Activated CD4-positive, CD25-positive, alpha-beta regulatory T cell treated with anti-CD3 and anti-CD28 coated beads, Interleukin-2, amount 50 U/mL, for 24 hours (primary cell): ENCODE measurements around the gene MEIOSIN.
"Not testable (repeated sequence)": the region's sequence is repeated elsewhere in the genome, so short reads cannot be mapped to it uniquely, and the experiment has no call there.

ENCODE experiments used
- ATAC-seq, 2 donors: fragments of 150-1000 bp; cut with Tn5 transposase; one replicate each; pipeline ENCODE4 v1.10.0; 2021; ENCODE audit warnings: mild to moderate bottlenecking in 1 of 2, moderate library complexity in 1 of 2

The MEIOSIN gene

DNA sequence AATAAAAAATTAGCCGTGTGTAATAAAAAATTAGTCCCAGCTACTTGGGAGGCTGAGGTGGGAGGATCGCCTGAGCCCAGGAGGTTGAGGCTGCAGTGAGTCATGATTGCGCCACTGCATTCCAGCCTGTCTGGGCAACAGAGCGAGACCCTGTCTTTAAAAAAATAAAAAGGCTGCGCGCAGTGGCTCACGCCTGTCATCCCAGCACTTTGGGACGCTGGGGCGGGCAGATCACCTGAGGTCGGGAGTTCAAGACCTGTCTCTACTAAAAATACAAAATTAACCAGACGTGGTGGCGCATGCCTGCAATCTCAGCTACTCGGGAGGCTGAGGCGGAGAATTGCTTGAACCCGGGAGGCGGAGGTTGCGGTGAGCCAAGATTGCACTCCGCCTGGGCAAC lies 4.6 kb upstream of the MEIOSIN start:
- ATAC-seq: not testable (repeated sequence)

DNA sequence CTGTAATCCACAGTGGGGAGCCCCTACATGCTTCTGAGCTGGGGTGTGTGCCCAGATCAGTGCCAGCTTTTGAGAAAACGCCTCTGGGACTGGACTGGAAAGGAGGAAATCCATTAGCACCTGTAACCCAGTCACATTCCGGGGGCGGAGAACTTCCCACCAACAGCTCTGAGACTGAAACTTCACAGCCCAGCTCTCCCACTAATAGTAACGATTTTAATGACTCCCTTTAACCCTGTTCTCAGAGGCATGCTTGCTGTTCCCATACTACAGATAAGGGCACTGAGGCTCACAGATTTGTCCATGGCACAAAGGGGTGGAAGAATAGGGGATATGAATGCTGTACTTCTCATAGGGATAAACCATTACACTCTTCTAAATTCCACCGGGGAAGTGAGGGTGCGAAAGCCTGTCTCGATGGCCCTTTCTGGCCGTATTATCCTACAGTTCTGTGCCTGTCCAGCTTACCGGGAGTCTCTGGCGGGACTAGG lies 3.4 kb upstream of the MEIOSIN start:
- ATAC-seq: no peak

DNA sequence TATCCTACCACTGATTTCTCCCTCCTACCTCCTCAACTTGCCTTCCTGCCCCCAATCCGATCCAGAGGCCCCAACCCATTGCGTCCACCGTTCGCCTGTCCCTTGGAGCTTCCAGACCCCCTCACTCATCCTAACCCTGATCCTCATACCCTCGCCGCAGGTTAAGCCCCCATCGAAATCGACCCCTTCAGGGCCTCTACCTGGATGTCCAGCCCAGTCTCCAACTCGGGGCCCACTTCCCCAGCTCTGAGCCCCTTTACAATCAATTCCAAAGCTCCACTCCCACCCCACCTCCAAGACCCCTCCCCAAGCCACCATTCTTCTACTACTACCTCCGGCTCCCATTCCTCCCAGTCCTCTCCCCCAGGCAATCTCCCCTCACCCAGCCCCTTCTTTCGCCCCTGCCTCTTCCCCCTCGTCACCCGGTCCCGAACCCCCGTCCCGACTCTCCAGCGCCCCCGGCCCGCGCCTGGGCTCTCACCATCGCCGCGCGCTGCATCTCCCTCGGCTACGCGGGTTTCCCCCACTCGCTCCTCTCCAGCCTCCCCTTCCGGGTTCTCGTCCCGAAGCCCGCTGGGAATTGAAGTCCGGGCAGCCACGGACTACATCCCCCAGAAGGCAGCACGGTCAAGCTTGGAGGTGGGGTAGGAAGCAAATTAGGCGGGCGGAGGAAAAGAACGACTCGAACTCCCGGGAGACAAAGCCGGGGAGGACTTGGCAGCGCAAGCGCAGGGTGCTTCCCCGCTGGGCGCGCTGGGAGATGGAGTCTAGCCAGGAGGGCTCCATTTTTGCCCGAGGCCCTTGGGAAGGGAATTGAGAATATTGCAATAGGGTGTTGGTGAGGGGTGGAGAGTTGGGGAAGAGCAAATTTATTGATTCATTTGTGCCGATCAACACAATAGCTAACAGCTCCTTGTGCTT lies 2.6 kb upstream of the MEIOSIN start, which contains the start of gene FBXO46:
TSS of gene FBXO46 (minus strand) at position 529 of the 921 bp plus-strand sequence. CDS start 17,401 bp downstream, outside the sequence.
- ATAC-seq: peak; percentile 99

DNA sequence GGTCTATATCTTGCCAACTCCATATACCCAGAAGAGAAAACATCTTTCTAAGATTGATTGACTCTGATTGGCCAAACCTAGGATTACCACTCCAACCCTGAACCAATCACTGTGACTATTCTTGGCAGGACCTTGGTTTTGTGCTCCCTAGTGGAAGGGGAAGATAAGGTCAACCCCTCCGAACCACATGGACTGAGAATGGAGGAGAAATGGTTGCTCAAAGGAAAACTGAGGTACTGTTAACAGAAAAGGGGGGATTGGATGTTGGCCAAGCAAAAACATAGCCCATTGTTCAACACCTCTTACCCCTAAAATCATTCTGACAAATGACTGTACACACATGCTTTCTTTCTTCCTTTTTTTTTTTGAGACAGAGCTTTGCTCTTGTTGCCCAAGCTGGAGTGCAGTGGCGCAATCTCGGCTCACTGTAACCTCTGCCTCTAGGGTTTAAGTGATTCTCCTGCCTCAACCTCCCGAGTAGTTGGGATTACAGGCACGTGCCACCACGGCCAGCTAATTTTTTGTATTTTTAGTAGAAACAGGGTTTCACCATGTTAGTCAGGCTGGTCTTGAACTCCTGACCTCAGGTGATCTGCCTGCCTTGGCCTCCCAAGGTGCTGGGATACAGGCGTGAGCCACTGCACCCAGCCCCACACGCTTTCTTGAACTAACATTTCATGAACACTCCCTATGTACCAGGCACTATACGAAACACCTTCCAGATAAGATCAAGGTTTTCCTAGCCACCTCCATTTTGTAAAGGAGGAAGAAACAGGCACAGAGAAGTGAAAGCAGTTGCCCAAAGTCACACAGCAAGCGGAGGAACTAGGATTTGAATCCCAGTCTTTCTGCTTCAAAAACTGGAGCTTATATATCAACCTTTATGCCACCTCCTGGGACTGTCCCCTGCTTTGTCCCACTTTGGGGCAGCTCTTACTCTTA lies 6.5 kb downstream of the MEIOSIN start:
- no peak for ATAC-seq

DNA sequence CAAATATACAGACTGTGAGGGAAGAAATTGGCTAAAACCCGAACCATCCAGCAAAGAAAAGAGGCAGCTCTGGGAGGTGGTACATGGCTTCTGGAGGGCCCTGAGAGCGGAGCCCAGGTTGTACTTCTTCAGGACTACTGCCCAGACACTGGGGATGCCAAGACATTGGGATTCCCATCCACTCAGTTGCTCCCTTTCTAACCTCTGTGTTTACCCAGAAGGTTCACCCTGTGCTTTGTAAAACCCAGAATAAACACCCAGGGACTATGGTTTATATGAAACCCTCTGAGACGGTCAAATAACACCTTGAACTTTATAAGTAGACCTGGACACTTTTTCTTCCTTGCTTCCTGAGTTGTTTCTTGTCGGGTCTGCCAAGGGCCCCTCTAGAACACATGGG lies 9.7 kb downstream of the MEIOSIN start:
- no peak for ATAC-seq

DNA sequence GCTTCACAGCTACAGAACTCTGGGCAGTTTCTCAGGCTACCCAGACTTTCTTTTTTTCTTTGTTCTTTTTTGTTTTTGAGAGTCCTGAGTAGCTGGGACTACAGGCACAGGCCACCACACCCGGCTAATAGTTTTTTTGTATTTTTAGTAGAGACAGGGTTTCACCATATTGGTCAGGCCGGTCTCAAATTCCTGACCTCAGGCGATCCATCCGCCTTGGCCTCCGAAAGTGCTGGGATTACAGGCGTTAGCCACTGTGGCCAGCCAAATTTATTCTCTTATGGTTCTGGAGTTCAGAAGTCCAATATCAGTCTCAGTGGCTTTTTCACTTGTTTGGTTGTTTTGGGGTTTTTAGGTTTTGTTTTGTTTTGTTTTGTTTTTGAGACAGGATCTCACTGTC lies 12.4 kb downstream of the MEIOSIN start:
- no peak for ATAC-seq

DNA sequence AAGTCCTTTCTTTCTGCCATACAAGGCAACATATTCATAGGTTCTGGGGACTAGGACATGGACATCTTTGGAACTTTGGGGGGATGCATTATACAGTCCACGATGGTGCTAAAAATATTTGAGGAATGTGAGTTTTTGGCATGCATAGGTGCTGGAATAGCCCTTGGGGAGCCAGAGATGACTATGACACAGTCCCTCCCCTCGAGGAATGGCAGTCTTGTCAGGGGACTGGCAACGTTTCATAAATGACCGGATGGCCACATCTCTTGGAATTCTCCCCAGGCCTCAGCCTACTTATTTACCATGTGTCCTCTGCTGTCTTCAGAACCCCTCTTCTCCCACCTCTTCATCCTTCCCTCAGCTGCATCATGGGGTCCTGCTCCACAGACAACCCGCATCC lies 13.6 kb downstream of the MEIOSIN start:
- no peak for ATAC-seq

DNA sequence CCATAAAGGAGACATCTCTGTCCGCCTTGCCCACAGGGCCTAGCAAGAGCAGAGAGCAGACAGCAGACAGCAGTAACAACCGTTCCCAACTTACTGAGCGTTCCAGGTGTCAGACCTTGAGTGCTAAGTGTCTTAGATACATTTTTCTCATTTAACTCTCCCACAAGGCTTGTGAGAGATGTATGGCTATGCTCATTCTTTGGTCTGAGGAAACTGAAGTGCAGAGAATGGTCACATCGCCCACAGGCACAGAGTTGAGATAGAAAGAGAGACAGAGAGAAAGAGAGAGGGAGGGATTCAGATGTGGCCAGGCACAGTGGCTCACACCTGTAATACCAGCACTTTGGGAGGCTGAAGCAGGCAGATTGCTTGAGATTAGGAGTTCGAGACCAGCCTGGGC lies 14.3 kb downstream of the MEIOSIN start:
- no peak for ATAC-seq

DNA sequence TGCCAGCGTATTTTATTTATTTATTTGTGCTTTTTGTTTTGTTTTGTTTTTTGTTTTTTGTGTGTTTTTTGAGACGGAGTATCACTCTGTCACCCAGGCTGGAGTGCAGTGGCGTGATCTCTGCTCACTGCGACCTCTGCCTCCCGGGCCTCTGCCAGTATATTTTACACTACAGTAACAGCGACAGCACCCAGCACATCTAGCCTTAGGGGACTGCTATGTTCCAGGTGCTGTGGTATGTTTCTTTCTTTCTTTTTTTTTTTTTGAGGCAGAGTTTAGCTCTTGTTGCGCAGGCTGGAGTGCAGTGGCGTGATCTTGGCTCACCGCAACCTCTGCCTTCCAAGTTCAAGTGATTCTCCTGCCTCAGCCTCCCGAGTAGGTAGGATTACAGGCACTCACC lies 18.2 kb downstream of the MEIOSIN start:
- ATAC-seq: not testable (repeated sequence)

DNA sequence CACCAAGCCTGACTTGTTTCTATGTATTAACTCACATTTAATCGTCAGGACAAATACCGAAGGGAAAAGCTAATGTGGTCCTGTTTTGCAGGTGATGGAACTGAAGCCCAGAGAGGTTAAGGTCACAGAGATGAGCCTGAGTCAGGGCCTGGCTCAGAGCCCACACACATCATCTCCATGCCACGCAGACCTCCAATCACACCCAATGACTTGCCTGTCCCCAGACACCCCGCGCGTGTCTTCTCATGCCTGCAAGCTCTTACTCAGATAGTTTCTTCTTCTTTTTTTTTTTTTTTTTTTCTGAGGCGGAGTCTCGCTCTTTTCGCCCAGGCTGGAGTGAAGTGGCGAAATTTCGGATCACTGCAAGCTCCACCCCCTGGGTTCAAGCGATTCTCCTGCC lies 19.4 kb downstream of the MEIOSIN start:
- ATAC-seq: no peak

DNA sequence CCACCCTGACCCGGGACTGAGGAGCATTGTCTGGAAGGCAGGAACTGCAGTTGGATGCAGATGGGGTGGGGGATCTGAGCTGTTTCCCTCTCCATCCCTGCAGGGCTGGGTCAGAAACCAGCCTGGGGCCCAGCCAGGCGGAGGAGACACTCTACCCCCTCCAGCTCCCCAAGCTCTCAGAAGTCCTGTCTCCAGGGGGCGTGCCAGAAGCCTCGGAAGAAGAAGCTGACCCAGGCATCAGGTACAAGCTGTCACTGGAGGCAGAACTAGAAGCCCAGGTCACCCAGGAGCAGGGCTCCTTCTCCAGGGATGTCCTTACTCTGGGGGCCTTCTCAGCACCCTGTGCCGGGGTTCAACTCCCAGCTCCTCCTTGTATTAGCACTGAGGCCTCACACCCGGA lies 20.3 kb downstream of the MEIOSIN start:
- no peak for ATAC-seq

DNA sequence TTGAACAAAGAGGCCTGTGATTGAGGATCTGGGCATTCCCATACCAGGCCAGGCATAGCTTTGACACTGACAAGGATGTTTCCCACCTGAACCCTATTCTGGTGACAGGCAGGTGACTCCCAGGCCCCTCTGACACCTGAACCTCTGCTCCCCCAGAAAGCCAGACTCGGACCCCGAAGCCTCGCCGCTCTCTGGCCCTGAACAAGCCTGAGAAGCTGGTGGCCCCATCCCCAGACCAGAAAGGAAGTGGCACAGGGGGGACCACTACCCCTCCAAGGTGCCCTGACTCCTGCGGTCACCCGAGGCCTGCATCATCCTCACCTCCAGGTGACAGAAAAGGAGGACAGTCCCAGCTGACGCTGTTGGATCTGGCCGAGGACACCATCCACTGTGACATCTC lies 21.1 kb downstream of the MEIOSIN start:
- ATAC-seq: no peak

DNA sequence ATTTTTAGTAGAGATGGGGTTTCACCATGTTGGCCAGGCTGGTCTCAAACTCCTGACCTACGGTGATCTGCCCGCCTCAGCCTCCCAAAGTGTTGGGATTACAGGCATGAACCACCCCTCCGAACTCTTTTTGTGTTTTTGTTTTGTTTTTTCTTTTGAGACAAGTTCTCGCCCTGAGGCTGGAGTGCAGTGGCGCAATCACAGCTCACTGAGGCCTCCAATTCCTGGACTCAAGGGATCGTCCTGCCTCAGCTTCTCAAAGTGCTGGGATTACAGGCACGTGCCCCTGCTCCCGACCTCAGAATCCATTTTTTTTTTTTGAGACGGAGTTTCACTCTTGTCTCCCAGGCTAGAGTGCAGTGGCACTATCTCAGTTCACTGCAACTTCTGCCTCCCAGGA lies 24.5 kb downstream of the MEIOSIN start:
- ATAC-seq: no peak

DNA sequence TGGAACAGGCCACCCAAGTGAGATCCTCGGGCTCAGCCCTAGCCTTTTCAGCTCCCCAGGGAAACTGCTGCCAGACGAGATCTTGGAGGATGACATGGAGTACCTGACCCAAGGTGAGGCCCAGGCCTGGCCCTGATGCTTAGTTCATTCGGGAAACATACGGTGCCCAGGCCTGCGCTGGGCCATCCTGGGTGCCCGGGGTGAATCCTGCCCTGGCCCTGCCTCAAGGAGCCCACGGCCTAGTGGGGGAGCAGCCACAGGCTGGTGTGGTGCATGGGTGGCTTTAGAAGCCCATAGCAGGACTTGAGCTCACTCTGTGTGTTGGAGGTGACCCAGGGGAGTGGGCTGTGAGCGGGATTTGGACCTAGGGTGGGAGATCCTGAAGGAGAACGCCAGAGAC lies 25.7 kb downstream of the MEIOSIN start:
- no peak for ATAC-seq

DNA sequence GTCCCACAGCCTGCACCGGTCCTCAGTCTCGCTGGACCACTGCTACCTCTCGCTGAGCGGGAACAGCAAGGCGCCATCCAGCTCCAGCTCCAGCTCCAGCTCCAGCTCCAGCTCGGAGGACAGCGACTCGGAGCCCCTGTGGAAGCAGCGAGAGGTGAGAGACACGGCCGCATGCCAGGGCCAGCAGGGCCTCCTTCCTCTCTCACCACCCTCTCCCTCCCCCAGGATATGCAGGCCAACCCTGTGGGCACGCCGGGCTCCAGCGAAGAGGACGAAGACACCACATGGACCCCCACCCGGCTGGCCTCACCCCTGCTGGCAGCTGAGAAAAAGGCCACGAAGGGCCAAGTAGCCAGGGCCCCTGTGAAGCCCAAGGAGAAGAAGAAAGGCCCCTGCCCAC lies 28.5 kb downstream of the MEIOSIN start:
- ATAC-seq: no peak

DNA sequence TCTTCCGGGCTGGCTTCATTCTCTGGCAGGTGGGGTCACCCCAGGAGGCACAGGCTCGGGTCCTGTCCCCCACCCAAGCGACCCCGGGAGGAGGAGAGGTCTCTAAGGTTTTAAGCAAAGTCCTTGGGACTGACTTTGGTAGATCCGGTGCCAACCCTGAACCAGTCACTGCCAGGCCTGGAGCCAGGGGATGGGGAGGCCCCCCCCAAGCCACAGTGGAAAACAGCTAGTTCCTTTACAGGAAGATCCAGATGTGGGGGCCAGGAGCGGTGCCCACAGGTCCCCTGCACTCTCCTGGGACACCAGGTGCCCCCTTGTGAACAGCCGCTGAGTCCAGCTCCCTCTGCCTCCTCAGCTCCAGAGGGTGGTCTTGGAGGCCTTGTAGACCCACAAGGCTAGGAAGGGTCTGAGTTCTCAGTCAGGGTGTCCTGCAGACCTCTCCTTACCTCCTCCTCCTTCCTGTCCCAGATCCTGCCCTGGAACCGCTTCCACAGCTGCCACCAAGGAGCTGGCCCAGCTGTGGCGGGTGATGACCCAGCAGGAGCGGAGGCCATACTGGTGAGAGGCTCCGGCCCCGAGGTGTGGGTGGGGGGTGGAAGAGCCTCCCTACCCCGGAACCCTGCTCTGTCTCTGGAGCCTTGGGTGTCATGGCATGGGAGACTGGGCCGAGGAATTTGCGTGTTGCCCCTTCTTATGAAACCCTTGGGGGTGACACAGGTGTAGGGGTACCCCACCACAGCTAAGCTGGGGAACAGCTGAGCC lies 29.8 kb downstream of the MEIOSIN start:
- no peak for ATAC-seq

DNA sequence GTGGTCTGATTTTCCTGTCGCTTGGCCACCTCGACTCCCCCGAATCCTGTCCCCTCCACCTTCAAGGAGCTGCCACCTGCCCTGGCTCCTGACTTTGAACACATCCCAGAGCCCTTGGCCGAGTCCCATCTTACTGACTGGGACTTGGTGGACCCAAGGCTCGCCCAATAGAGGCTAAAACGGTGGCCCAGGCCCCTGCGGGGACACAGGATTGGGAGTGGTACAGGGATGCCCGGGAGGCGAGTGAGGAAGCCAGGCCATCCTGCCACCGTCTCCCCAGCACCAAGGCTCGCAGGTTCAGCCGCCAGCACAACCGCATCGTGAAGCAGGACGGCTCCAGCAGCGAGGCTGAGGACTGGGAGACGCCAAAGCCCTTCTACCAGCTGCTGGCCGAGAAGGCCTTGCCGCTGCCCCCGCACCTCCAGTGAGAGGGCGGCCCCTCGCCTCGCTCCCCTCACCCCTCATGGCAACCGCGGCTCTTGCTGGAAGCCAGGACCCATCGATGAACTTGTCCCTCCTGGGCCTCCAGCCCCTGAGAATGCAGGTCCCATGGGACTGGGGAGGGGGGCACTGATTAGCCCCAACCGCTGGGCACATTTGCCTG lies 30.6 kb downstream of the MEIOSIN start:
- ATAC-seq: no peak

DNA sequence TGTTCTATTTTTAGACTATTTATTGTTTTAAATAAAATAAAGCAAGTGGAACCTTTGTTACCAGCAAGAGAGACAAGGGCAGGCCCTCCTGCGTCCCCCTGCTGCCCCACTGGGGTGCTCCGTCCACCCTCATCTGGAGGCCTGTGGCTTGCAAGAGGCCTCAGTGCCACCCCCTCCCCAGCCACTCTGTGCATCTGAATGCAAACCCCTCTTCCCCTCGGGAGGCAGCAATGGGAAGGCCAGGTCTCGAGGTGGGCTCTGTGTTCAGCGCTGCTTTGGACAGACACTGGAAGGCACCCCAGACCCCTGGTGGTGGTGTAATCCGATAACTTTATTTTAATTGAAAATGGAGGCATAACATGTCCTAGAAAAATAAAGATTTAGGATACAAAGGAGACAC lies 31.2 kb downstream of the MEIOSIN start:
- ATAC-seq: no peak

DNA sequence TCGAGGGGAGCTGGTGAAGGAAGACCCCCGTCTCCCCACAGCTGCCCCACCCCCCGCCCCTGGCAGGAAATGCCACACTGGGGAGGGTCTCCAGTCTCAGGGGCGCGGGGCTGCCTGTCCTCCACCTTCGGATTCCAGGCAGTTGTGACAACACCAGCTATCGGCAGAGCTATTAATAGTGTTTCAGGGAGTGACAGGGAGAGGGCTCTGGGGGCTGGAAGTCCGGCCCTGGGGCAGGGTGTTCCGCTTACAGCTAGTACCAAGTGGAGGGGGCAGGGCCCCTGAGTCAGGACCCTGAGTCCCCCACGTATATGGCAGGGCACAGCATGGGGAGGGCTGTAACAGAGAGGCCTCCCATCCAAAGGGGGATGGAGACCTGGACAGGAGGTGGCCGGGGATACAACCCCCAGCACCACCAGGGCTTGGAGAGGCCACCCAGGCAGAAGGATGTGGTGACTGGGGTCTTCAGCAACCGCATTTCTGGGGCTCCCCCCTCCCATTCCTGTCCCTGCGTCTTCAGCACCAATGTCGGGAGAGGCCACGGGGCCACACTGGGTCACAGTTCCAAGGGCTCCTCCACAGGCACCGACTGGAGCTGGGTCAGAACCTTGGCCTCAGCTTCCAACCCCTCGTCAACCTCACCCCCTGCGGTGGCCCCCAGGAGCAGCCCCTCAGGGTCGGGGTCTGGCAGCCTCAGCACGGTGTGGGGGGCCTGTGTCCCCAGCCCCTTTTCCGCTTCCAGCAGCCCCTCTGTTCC lies 31.9 kb downstream of the MEIOSIN start:
- ATAC-seq: no peak

DNA sequence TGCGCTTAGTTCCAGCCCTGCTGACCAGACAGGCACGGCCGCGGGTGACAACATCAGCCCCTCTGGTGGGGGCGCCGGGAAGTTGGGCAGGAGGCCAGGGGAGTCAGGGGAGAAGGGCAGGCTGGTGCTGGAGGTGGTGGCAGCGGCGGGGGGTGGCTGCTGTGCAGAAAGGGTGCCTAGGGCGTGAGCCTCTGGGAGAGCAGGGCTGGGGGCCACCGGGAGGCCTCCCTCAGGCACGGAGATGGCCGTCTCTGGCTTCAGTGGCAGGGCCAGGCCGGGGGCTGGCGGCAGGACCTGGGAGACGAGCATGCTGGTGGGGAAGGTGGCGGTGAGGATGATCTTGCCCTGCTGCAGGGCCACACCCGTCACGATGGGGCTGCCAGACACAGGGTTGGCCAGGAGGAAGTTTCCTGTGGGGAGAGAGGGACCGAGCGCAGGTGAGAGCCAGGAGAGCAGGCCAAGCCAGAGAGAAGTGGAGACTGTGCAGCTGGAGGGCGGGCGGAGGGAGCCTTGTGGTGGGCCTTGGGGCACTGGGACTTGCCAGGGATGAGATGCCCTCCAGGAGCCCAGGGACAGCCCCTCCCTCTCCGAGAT lies 32.6 kb downstream of the MEIOSIN start:
- no peak for ATAC-seq

DNA sequence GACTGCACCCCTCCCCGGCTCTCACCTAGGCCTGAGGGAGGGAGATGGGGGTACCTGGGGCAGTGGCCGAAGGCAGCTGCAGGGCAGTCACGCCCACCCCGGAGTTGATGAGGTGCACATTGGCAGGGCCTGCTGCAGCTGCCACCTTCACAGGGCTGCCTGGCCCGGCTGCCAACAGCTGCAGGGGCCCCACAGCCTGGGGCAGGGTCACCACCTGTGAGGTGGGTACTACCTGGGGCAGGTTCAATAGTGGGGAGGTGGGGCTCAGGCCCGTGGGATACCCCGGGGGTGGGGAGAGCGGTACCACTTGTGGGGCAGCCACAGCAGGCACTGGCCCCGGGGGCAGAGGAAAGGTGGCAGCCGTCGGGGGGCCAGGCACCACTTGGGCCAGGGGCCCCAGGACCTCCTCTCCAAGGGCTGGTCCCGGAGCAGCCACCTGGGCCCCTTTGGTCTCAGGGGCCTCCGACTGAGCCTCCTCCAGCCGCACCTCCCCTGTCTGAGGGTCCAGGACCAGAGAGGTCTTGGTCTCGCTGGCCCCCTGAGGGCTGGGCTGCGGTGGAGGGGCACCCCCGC lies 33.1 kb downstream of the MEIOSIN start:
- ATAC-seq: no peak
